ENCODE measurements around the gene KIT. TPM values are rescaled to one million over a fixed set of nuclear protein-coding genes. Genes with fewer than 3 reads are reported as not detected.
"Not testable (repeated sequence)": the region's sequence is repeated elsewhere in the genome, so short reads cannot be mapped to it uniquely, and the experiment has no call there.

KIT gene
- total RNA-seq, result 0.48 and 1.1 TPM in 2 replicates

DNA sequence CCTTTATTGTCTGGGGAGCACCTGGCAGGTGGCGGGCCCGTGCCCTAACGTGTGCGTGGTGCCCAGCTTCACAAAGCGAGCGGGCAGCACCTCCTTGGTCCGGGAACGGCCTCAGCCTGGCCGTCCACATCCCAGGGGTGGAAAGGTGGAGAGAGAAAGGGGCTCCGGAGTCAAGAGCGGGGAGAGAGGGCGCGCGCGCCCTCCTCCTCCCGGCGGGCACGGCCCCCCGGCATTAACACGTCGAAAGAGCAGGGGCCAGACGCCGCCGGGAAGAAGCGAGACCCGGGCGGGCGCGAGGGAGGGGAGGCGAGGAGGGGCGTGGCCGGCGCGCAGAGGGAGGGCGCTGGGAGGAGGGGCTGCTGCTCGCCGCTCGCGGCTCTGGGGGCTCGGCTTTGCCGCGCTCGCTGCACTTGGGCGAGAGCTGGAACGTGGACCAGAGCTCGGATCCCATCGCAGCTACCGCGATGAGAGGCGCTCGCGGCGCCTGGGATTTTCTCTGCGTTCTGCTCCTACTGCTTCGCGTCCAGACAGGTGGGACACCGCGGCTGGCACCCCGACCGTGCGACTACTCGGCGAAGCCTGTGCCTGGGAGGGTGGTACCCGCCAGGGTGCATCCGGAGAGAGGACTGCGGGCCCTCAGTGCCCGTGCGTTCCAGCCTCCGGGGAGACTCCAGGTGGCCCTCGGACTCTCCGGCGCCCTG is at the start of gene KIT:
TSS of gene KIT (plus strand) at position 407 of the 701 bp plus-strand sequence. CDS start at position 465, 58 bp downstream.
- intact Hi-C loops (cut with micrococcal nuclease), result no loop called here

DNA sequence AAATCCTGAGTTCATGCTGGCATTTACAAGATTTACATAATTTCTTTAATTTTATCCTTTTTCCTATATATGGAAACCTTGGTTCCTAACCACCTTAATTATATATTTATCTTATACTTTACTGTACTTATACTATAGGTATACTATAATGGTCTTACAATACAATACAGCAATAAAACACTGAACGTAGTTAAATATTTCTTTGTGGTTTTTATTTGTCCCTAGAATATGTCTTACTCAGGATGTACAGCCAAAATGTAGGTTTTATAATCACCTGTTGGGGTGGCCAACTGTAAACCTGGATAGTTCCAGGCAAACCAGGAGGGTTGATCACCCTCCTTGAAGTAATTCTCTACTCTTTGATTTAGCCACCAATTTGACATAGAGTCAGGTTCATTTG is 48.4 kb upstream of the KIT start:
- intact Hi-C loops (cut with micrococcal nuclease), result no loop called here

DNA sequence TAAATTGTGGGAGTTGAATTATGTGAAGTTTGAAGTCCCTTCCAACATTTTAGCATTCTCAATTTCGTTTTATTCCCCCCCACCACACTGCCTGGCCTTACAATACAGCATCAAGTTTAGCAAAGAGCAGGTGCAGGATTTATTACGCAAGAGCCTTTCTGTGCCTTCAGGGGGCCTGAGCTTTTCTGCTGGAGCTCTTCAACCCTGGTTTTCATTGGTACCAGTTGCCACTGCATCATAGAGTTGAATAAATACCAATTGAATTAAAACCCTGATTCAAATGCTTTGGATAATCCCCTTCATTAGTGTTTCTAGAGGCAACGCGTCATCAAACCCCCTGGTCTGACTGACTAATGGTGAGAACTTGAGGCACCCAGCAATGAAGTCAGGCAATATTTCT is 43.6 kb upstream of the KIT start:
- intact Hi-C loops (cut with micrococcal nuclease), result no loop called here

DNA sequence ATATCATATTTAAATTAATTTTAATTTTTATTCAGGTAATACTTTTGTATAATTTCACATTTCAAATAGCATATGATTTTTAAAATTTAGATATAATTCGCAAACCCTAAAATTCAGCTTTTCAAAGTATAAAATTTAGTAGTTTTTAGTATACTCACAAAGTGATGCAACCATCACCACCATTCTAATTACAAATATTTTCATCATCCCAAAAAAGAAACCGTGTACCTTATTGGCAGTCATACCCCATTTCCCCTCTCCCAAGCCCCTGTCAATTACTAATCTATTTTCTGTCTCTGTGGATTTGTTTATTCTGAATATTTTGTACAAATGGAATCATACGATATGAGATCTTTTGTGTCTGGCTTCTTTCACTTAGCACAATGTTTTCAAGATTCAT is 37.0 kb upstream of the KIT start:
- intact Hi-C loops (cut with micrococcal nuclease), result no loop called here

DNA sequence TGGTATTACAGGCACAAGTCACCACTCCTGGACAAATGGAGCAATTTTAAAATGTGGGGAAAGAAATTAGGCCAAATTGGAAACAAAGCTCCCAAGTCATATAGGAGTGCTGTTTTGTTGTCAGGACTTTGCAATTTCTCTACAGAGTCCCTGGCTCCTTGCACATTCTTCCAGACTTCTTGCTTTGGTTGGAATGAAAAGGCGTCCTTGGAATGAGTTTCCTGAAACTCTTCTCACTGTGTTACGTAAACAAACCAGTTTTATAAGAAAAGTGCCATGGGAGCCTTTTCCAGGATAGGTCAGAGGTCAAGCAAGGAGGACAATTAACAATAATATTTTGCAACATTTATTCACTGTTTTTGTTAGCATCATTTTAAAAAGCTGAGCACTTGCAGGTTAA is 32.4 kb upstream of the KIT start:
- intact Hi-C loops (cut with micrococcal nuclease), result no loop called here

DNA sequence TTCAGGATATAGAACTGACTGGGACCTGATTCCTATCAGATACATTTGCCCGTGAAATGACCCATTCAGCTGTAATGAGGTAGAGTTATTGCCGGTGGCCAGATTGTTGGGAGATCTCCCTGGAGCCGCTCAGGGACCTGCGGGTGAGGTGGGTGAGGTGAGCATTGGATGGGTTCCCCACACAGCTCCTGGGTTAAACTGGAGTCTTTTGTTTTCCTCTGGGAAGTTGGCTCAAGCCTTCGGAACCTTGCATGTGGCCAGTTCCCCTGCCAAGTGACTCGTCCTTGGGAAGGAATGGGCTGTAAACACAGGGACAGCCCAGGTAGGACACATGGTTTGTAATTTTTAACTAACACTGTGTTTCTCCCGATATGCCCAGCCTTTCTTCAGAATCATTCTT is 31.6 kb upstream of the KIT start:
- intact Hi-C loops (cut with micrococcal nuclease), result no loop called here

DNA sequence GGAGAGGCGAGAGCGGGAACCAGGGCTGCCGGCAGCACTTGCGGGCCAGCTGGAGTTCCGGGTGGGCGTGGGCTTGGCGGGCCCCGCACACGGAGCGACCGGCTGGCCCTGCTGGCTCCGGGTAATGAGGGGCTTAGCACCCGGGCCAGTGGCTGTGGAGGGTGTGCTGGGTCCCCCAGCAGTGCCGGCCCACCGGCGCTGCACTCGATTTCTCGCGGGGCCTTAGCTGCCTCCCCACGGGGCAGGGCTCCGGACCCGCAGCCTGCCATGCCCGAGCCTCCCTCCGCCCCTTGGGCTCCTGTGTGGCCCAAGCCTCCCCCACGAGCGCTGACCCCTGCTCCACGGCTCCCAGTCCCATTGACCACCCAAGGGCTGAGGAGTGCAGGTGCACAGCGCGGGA is 25.2 kb upstream of the KIT start:
- intact Hi-C loops (cut with micrococcal nuclease), result no loop called here

DNA sequence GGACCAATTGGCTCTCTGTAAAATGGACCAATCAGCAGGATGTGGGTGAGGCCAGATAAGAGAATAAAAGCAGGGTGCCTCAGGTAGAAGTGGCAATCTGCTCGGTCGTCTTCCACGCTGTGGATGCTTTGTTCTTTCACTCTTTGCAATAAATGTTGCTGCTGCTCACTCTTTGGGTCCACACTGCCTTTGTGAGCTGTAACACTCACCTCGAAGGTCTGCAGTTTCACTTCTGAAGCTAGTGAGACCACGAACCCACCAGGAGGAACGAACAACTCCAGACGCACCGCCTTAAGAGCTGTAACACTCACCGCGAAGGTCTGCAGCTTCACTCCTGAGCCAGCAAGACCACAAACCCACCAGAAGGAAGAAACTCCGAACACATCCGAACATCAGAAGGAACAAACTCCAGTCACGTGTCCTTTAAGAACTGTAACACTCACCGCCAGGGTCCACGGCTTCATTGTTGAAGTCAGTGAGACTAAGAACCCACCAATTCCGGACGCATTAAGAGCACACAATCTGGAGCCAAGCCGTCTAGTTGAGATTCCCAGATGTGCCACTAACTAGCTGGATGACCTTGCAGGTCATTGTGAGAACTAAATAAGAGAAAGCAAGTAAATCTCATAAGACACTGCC is 24.5 kb upstream of the KIT start:
- intact Hi-C loops (cut with micrococcal nuclease), result not testable (repeated sequence)

DNA sequence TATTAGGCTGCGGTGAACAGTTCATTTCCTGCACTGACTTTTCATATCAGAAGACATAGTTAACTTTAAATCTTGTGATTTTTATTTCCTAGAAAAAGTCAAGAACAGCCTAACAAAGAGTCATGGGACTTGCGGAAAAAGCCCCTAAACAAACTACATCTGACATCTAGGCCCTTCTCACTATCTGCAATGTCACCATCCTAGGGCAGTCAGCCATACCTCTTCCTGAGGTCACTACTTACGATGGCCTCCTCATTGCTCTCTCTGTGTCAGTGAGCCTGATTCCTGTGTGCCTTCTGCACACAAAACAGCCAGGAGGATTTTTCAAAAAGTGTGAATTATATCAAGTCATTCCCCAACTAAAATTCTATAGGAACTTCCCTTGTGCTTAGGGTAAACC is 22.4 kb upstream of the KIT start:
- intact Hi-C loops (cut with micrococcal nuclease), result no loop called here

DNA sequence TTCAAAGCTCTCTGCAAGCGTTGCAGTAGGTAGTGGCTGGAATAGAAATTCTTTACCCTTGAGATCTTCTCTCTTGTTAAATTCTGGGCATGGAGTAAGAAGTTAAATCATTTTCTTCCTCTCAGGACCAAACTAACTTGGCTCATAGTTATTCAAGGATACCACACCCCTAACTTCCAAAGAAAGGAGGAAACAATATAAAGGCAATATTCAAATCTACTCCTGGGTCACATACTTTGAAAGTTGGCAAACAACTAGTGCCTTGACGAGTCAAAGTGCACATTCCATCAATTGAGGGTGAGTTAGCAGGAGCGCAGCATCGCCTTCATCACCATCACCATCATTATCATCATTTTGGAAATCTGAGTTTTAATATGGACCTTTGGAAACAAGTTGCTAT is 20.4 kb upstream of the KIT start:
- intact Hi-C loops (cut with micrococcal nuclease), result no loop called here

DNA sequence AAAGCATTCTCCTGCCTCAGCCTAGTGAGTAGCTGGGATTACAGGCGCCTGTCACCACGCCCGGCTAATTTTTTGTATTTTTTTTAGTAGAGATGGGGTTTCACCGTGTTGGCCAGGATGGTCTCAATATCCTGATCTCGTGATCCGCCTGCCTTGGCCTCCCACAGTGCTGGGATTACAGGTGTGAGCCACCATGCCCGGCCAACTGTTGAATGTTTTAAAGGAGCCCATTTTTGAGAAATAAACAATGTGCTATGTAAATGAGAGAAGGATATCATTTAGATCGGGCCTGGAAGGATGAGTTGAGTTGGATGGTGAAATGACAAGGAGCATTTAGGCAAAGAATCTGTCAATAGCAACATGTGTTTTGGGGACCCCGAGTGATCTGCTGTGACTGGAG is 16.7 kb upstream of the KIT start:
- intact Hi-C loops (cut with micrococcal nuclease), result not testable (repeated sequence)

DNA sequence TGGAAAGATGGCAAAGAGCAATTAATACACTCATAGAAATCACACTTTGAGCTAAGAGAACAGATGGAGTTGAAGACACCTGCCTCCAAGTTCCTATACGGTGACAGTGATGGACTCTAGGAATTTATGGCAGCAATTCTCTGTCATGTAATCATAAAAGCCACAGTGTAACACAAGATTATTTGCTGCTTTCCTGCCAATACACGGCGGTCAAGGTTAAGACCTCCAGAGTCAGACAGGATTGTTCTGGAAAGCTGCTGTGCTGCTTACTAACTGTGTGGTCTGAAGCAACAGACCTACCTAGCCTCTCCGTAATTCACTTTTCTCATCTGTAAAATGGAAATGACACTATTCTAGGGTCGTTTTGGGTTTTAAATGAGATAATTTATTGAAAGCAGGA is 14.6 kb upstream of the KIT start:
- intact Hi-C loops (cut with micrococcal nuclease), result no loop called here

DNA sequence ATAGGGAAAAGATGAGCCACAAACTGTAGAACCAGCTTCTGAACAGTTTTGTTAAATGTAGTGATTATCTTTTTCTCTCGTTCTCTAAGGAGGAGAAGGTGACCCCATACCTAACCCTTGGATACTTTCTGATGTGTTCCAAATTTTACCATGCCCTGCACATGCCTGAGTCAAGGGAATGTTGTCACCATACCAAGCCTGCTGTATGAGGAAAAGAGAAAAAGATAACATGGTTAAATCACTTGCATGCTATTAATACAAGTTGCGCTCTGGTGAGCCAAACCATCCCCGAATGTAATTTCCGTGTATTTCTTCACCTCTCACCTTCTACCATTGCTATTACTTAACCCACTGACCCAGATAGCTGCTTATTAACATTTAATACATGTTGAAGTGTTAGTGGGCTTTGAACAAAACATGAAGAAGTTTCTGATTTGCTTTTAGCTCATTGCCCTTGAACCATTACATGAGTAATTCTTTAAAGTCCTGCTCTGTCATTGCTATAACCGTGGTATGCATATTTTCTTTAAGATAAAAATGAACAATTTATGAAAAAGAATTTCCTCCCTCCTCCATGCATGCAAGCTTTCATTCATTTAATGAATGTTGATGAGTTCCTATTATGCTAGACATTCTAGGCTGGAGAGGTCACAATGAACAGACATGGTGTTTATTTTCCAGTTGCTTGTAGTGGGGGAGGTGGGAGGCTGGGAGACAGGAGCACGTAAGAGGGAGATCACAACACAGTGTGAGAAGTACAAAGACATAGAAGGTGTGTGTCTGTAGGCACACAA is 13.6 kb upstream of the KIT start:
- intact Hi-C loops (cut with micrococcal nuclease), result no loop called here

DNA sequence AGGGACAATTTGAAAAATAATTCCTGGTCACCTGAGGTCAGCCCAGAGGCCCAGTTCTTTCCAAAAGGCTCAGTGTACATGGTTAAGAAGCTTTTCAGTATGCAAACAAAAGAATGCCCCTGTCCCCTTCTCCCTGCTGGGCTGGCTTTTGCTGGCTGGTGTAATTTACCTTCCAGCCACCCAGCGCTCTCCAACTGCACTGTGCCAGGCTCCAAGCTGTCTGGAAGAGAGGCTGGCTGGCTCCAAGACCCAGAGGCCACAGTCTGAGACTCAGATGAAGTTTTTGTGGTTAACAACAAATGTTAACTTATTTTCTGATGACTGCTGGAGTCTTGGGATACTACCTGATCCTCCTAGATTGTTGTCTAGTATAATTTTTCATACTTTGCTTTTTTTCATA is 11.9 kb upstream of the KIT start:
- intact Hi-C loops (cut with micrococcal nuclease), result no loop called here

DNA sequence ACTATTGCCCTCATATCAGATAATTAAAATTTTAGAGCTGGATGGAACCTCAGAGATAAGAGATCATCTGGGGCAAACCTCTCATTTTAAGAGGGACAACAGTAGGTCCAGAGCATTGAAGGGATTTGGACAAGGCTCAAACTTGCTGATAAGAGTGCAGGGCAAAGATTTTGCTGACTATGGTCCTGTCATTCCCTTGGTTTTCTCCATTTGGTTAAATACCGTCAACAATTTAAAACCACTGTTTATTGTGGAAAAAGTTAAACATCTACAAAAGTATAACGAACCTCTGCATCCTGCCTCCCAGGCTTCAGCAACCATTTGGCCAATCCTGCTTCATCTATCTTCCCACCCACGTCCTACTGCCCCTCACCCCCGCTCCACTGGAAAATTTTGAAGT is 10.7 kb upstream of the KIT start:
- intact Hi-C loops (cut with micrococcal nuclease), result no loop called here

DNA sequence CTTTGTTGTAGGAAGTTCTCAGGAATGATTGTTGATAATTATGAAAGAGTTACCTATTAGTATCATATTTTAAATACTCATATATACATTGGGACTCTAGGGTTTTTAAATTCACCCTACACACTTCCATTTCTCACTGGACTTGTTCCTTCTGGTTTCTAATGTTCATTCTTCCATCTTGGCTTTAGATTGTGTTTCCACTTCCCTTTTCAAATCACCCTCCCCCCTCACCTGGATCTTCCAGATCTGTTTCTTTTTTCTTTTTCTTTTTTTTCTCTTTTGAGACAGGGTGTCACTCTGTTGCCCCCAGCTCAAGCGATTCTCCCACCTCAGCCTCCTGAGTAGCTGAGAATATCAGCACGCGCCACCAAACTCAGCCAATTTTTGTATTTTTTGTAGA is 6.7 kb upstream of the KIT start:
- intact Hi-C loops (cut with micrococcal nuclease), result no loop called here

DNA sequence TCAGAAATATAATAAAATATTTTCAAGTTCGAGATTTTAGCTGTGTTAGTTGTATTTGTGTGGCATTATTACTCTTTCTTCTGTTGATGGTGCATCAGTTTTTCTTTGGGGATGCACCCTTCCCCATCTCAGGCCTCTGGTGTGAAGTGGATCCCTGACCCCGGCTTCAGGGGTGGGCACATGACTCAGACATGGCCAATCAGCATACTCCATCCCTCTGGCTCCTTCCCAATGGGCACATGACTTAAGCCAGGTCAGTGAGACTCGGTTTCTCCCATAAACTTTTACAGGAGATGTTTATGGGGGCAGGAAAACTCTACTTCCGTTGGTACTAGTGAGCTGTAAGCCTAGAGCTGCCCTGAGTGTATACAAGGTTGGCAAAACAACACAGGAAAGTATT is 3.0 kb upstream of the KIT start:
- intact Hi-C loops (cut with micrococcal nuclease), result no loop called here

DNA sequence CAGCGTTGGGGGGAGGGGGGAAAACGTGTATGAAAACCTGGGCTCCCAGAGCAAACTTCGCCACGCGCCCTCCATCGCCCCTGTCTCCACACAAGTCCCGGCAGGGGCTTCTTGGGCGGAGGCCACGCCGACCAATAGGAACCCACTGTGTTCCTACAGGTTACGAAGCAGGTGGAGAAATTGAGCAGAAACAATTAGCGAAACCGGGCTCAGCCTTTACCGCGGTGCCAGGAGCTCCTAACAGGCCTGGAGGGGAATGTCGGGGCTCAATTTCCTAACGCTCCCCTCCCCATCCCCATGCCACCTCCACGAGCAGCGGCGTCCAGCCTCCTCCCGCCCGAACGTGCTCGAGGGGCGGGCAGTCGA is 589 bp upstream of the KIT start:
- intact Hi-C loops (cut with micrococcal nuclease), result no loop called here

DNA sequence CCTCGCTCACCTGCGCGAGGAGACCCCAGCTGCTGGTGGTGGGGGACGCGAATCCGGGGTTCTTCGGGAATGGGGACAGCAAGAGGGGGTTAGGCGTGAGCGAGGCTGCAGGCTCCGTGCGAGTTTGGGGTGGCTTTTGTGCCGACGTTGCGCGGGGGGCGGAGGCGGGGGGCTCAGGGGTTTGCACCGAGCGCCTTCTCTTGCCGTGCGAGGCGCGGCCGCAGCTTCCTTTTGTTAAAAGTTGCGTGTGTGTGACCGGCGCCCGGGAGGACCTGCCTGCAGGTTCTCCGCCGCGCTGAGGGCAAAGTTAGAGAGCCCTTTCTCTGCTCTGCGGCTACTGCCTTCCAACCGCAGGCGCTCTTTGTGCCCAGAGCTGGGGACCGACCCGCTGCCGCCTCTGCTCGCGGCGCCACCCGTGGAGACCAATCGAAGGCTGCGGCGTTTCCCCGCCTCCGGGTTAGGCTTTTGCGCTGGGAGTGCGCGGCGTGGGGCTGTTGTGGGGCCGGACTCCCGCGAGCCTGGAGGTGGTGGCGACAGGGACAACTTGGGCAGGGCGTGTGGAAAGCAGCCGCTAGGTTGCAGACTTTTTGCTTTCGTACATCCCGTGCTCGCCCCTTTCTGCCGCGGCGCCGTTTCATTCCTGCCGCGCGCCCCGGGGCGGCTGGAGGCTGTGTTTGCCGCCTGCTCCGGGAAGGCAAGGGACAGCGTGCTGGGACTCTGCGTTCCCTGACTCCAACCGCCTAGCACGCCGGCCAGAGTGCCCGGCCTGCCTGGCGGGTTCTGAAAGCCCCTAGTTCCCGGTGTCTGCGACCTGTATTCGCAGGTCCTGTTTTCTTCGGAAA is 716 bp downstream of the KIT start:
- intact Hi-C loops (cut with micrococcal nuclease), result no loop called here

DNA sequence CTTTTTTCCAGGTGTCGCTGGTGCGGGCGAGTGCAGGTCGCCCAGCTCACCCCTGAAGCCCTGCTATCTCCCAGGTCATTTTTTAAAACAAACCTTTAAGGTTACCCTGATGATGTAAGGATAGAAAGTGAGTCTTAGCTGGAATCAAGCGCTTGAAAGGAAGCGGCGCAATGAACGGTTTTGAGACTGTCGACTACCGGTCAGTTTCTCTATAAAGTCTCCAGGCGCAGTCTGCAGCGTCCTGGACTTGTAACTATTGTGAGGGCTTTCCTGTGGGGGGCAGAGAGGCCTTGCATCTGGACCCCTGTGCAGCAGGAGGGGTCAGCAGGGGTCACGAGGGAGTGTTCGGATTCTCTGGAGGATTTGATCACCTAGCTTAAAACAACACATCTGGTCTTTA is 1.6 kb downstream of the KIT start:
- intact Hi-C loops (cut with micrococcal nuclease), result no loop called here

DNA sequence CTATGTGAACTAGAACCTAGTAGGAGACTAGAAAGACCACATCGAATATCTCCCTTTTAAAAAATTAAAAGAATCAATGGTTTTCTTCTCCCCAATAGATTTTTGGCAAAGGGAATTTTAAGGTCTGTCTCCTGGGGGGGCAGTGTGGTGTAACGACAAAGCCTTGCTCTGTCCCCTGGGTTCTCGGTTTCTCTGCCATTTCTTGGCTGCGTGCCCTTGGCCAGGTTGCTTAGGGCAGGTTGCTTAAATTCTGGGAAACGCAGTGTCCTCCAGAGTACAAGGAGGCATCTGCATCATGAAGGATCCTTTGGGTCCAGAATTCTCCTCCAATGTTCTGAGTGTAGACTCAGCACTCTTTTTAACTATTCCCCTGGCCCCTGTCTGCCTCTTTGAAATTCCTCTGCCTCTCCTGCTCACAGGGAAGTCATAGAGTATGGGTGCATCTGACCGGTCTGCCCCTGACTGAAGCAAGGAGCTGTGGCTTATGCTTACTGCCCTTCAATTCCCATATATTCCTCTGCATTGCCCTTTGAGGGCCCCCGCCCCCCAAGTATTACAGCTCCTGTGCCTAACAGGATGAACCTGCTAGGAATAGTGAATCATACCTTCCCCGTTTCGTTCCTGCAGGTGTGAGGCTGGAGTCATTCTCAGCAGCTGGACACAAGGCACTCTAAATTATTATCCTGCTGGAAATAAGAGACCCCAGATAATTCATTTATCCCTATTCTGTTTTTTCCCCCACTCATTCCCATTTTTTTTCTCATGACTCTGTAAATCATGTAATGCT is 2.2 kb downstream of the KIT start:
- intact Hi-C loops (cut with micrococcal nuclease), result no loop called here

Data from T-helper 2 cell treated with Interferon-gamma antibody and Interleukin-4, amounts not matched to agents 100 ng/mL and 5 ng/mL, for 36 hours (primary cell).